Activated CD4-positive, alpha-beta T cell treated with anti-CD3 and anti-CD28 coated beads for 36 hours (primary cell): ENCODE results near the gene PCSK6. TPM values are rescaled to one million over a fixed set of nuclear protein-coding genes. Genes with fewer than 3 reads are reported as not detected.

Source experiments
- ATAC-seq: fragments of 200-7000 bp; cut with Tn5 transposase; one replicate; pipeline ENCODE4 v1.10.0; 2021; ENCODE audit warnings: mild to moderate bottlenecking, moderate library complexity
- CTCF ChIA-PET: fragments of 350-600 bp; sonication (Branson Sonifier 250); formaldehyde crosslinking; loops from one replicate; lab custom pipeline; 2021; ENCODE audit warnings: antibody characterized with exemption; lab: Charles Lee
- POLR2A ChIA-PET: fragments of 350-600 bp; sonication (Branson Sonifier 250); formaldehyde crosslinking; loops from one replicate; lab custom pipeline; 2021; ENCODE audit warnings: antibody characterized with exemption, inconsistent platforms; lab: Charles Lee
- DNase-seq: peaks from one replicate; pipeline ENCODE4 v3.0.0-alpha.2; 2020
- H3K27ac Mint-ChIP-seq: one replicate; pipeline ENCODE4 v1.8.0; 2021; ENCODE audit warnings: mixed read lengths
- H3K27me3 Mint-ChIP-seq: one replicate; pipeline ENCODE4 v1.8.0; 2021; ENCODE audit warnings: mixed read lengths
- H3K36me3 Mint-ChIP-seq: one replicate; pipeline ENCODE4 v1.8.0; 2021; ENCODE audit warnings: low read depth, mixed read lengths
- H3K4me1 Mint-ChIP-seq: one replicate; pipeline ENCODE4 v1.8.0; 2021; ENCODE audit warnings: mixed read lengths
- H3K4me3 Mint-ChIP-seq: one replicate; pipeline ENCODE4 v1.8.0; 2021; ENCODE audit warnings: mild to moderate bottlenecking, moderate library complexity, mixed read lengths
- H3K9me3 Mint-ChIP-seq: one replicate; pipeline ENCODE4 v1.8.0; 2021; ENCODE audit warnings: low read depth, mixed read lengths
- intact Hi-C, 2 experiments: fragments of 100-400 bp; cut with DNase I in 1 of 2; cut with micrococcal nuclease in 1 of 2; formaldehyde crosslinking; loops; one replicate each; pipeline versions ENCODE4 v1.14.2 to v1.15.1; 2022 to 2024; cut with DNase I, micrococcal nuclease
- total RNA-seq, 2 experiments: library from RNA; stranded (reverse); gene quantifications; one replicate each; pipeline ENCODE4 v1.2.3, GENCODE V29; 2021

The PCSK6 gene
- total RNA-seq, 2 experiments from 2014 or later, result 0.75 to 0.95 TPM

GRCh38 chr15:101322016-101322695 is 167.4 kb downstream of the PCSK6 start:
- ATAC-seq (no peak), DNase-seq (no peak)
- Mint-ChIP-seq H3K27me3 (peaks cover 7% of the 10 kb centered on the region), H3K4me3 (no peak overlapping the region), H3K36me3 (no peaks in the 10 kb centered on the region), H3K27ac (no peak overlapping the region), H3K4me1 (peaks cover 9% of the 10 kb centered on the region), H3K9me3 (no peaks in the 10 kb centered on the region)
- CTCF ChIA-PET, result interaction anchor here (0.8 kb wide), 1 partner anchor 38 kb away, joined by 3 read pairs; no protein-coding TSS in a partner anchor
- POLR2A ChIA-PET, result no interaction called here
- intact Hi-C loops, result no loop called here

GRCh38 chr15:101320501-101321052 is 168.9 kb downstream of the PCSK6 start:
- Mint-ChIP-seq H3K27ac (peak overlapping the region; percentile 64), H3K9me3 (no peaks in the 10 kb centered on the region), H3K4me1 (peaks cover 9% of the 10 kb centered on the region), H3K36me3 (no peaks in the 10 kb centered on the region), H3K4me3 (peak overlapping the region; percentile 61), H3K27me3 (no peaks in the 10 kb centered on the region)
- intact Hi-C loops, result loop anchor here in 1 of 2 experiments (1.0 kb wide), 1 partner anchor 14 kb away; no protein-coding TSS in a partner anchor
- ATAC-seq (peak; percentile 98), DNase-seq (peak; percentile 82)
- CTCF ChIA-PET, result interaction anchor here (0.6 to 2.3 kb wide), 15 partner anchors 13 to 340 kb away, joined by 3 to 10 read pairs (median 4); no protein-coding TSS in a partner anchor
- POLR2A ChIA-PET, result interaction anchor here (0.7 kb wide), 1 partner anchor 170 kb away, joined by 3 read pairs; no protein-coding TSS in a partner anchor

- H3K4me1 Mint-ChIP-seq, result peaks cover 9% of the 10 kb centered on the region
- no peak overlapping the region for H3K4me3 Mint-ChIP-seq
- DNase-seq (no peak), ATAC-seq (no peak)
- CTCF ChIA-PET, result interaction anchor here (0.8 to 2.8 kb wide), 4 partner anchors 15 to 329 kb away, joined by 3 to 8 read pairs (median 6); no protein-coding TSS in a partner anchor
- no peaks in the 10 kb centered on the region for H3K9me3 Mint-ChIP-seq
- intact Hi-C loops, result no loop called here
- no peaks in the 10 kb centered on the region for H3K27me3 Mint-ChIP-seq
- POLR2A ChIA-PET, result no interaction called here
- H3K27ac Mint-ChIP-seq, result no peak overlapping the region
- H3K36me3 Mint-ChIP-seq, result no peaks in the 10 kb centered on the region
Observed at GRCh38 chr15:101318839-101319238, 170.7 kb downstream of the PCSK6 start.

- POLR2A ChIA-PET, result no interaction called here
- Mint-ChIP-seq H3K27me3 (no peaks in the 10 kb centered on the region), H3K36me3 (no peaks in the 10 kb centered on the region), H3K27ac (no peak overlapping the region), H3K9me3 (no peaks in the 10 kb centered on the region), H3K4me3 (no peak overlapping the region), H3K4me1 (peaks cover 9% of the 10 kb centered on the region)
- no peak for ATAC-seq
- CTCF ChIA-PET, result interaction anchor here (0.8 to 2.8 kb wide), 3 partner anchors 18 to 329 kb away, joined by 3 to 8 read pairs (median 4); no protein-coding TSS in a partner anchor
- no peak for DNase-seq
- intact Hi-C loops, result no loop called here
Observed at GRCh38 chr15:101318147-101318819, 171.2 kb downstream of the PCSK6 start.

GRCh38 chr15:101317336-101317872 is 172.1 kb downstream of the PCSK6 start:
- Mint-ChIP-seq H3K27me3 (no peaks in the 10 kb centered on the region), H3K9me3 (no peaks in the 10 kb centered on the region), H3K4me3 (no peak overlapping the region), H3K27ac (no peak overlapping the region), H3K36me3 (no peaks in the 10 kb centered on the region), H3K4me1 (peaks cover 9% of the 10 kb centered on the region)
- DNase-seq (no peak), ATAC-seq (no peak)
- POLR2A ChIA-PET, result no interaction called here
- intact Hi-C loops, result no loop called here
- CTCF ChIA-PET, result interaction anchor here (0.6 to 2.8 kb wide), 3 partner anchors 17 to 442 kb away, joined by 3 to 8 read pairs (median 3); no protein-coding TSS in a partner anchor

- no peak overlapping the region for H3K4me3 Mint-ChIP-seq
- ChIA-PET CTCF (interaction anchor here (1.2 to 2.8 kb wide), 2 partner anchors 16 to 324 kb away, joined by 3 to 8 read pairs; no protein-coding TSS in a partner anchor), POLR2A (no interaction called here)
- H3K36me3 Mint-ChIP-seq, result no peaks in the 10 kb centered on the region
- no peak for ATAC-seq
- peaks cover 3% of the 10 kb centered on the region for H3K27me3 Mint-ChIP-seq
- DNase-seq, result no peak
- intact Hi-C loops, result no loop called here
- no peaks in the 10 kb centered on the region for H3K9me3 Mint-ChIP-seq
- peaks cover 9% of the 10 kb centered on the region for H3K4me1 Mint-ChIP-seq
- no peak overlapping the region for H3K27ac Mint-ChIP-seq
Observed at GRCh38 chr15:101316529-101316928, 173.0 kb downstream of the PCSK6 start.

- CTCF ChIA-PET, result no interaction called here
- Mint-ChIP-seq H3K27ac (no peak overlapping the region), H3K27me3 (peaks cover 3% of the 10 kb centered on the region), H3K36me3 (no peaks in the 10 kb centered on the region), H3K4me1 (peaks cover 5% of the 10 kb centered on the region), H3K4me3 (no peak overlapping the region), H3K9me3 (no peaks in the 10 kb centered on the region)
- POLR2A ChIA-PET, result no interaction called here
- ATAC-seq (no peak), DNase-seq (no peak)
- intact Hi-C loops, result no loop called here
Observed at GRCh38 chr15:101315736-101316135, 173.8 kb downstream of the PCSK6 start.

- intact Hi-C loops, result no loop called here
- ATAC-seq (no peak), DNase-seq (no peak)
- no peaks in the 10 kb centered on the region for H3K9me3 Mint-ChIP-seq
- H3K27ac Mint-ChIP-seq, result no peak overlapping the region
- H3K27me3 Mint-ChIP-seq, result peaks cover 3% of the 10 kb centered on the region
- no peaks in the 10 kb centered on the region for H3K36me3 Mint-ChIP-seq
- no peaks in the 10 kb centered on the region for H3K4me1 Mint-ChIP-seq
- no peak overlapping the region for H3K4me3 Mint-ChIP-seq
- ChIA-PET CTCF (interaction anchor here (0.6 to 0.9 kb wide), 3 partner anchors 15 to 188 kb away, joined by 3 read pairs; no protein-coding TSS in a partner anchor), POLR2A (interaction anchor here (0.7 kb wide), 1 partner anchor 68 kb away, joined by 3 read pairs; no protein-coding TSS in a partner anchor)
Observed at GRCh38 chr15:101314336-101315125, 175.0 kb downstream of the PCSK6 start.

GRCh38 chr15:101313041-101313761 is 176.3 kb downstream of the PCSK6 start:
- Mint-ChIP-seq H3K27ac (no peak overlapping the region), H3K4me3 (no peak overlapping the region), H3K36me3 (no peaks in the 10 kb centered on the region), H3K4me1 (no peaks in the 10 kb centered on the region), H3K27me3 (peaks cover 3% of the 10 kb centered on the region), H3K9me3 (no peaks in the 10 kb centered on the region)
- ATAC-seq, result no peak
- POLR2A ChIA-PET, result no interaction called here
- CTCF ChIA-PET, result no interaction called here
- intact Hi-C loops, result no loop called here
- DNase-seq, result no peak

GRCh38 chr15:101310508-101310907 is 179.0 kb downstream of the PCSK6 start:
- DNase-seq (no peak), ATAC-seq (no peak)
- no peak overlapping the region for H3K4me3 Mint-ChIP-seq
- ChIA-PET POLR2A (no interaction called here), CTCF (interaction anchor here (0.7 kb wide), 1 partner anchor 313 kb away, joined by 3 read pairs; no protein-coding TSS in a partner anchor)
- no peaks in the 10 kb centered on the region for H3K36me3 Mint-ChIP-seq
- no peak overlapping the region for H3K27ac Mint-ChIP-seq
- intact Hi-C loops, result no loop called here
- no peaks in the 10 kb centered on the region for H3K4me1 Mint-ChIP-seq
- peaks cover 3% of the 10 kb centered on the region for H3K27me3 Mint-ChIP-seq
- H3K9me3 Mint-ChIP-seq, result no peaks in the 10 kb centered on the region
